GM19043 (cell line): ENCODE data around the gene CDC14B.

Experiments used
- ATAC-seq: cut with Tn5 transposase; IDR thresholded peaks from one replicate; pipeline ENCODE4 v1.9.1; 2021; ENCODE audit warnings: low read depth; ENCODE audit not compliant: unreplicated experiment

CDC14B gene

DNA sequence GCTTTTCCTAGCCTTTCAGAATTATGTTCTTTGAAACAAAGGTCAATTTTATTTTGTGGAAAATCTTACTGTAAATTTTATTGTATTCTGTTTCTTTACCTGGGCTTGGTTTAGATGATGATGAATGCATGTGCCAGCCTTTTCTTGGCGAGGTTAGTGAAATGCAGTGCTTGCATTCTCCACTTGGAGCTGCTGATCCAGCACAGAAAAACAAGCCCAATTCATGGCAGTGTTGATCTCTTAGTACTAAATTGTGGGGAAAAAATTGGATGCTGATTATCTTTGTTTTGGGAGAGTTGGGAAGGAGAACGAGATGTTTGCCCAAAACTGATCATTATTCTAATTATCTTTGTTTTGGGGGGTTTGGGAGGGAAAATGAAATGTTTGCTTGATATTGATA lies 166.0 kb downstream of the CDC14B start:
- no peak for ATAC-seq

DNA sequence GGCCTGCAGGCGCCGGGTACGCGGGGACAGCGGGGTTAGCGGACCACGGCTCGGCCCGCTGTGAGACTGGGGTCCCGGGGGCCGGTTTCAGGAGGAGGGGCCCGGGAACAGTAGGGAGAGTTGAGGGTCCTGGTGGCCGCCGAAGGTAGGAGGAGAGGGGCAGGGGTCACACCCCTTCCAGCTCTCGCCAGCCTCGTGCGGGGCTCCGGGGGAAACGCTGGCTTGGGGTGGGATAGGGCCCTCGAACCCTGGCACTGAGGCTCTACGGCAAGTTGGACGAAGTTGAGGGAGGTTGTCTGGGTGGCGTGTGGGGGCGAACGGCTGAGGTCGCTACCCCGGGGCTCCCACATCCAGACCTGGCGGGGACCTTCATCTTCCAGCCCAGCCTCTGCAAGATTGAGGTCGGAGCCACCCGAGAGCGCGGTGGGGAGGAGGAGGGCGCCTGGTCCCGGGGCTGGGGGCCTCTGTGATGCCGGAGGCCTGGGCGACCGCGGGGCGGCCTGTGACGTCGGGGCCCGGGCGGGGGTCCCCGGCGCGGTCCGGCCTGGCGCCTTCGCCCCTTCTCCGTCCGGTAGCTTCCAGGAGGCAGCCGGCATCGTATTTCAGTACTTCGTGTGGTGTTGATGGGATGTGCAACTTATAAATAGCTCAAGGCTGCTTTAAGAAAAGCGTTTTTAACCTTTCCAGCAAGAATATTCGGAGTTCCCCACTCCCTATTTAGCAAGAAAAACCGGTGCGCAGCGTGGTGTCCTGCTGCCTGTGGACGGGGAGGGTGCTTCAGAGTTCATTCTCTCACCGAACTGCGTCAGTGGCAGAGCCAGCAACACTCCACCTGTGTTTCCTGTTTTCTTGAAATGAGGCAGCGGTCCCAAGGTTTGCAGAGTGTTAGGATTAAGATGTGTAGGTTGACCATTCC lies 168.8 kb downstream of the CDC14B start:
- ATAC-seq: no peak
